Cerebellar cortex (tissue), 1 donor: ENCODE results near the gene SLC13A3.
A peak's percentile ranks its signal among the peaks of the same experiment; 100 is the strongest.

Source experiments
- DNase-seq: peaks from one replicate; pipeline ENCODE4 v3.0.0-alpha.2; 2015; ENCODE audit warnings: low spot score

Gene SLC13A3

GRCh38 chr20:46578745-46579144, 72.5 kb downstream of the SLC13A3 start:
- DNase-seq, result no peak

DNA sequence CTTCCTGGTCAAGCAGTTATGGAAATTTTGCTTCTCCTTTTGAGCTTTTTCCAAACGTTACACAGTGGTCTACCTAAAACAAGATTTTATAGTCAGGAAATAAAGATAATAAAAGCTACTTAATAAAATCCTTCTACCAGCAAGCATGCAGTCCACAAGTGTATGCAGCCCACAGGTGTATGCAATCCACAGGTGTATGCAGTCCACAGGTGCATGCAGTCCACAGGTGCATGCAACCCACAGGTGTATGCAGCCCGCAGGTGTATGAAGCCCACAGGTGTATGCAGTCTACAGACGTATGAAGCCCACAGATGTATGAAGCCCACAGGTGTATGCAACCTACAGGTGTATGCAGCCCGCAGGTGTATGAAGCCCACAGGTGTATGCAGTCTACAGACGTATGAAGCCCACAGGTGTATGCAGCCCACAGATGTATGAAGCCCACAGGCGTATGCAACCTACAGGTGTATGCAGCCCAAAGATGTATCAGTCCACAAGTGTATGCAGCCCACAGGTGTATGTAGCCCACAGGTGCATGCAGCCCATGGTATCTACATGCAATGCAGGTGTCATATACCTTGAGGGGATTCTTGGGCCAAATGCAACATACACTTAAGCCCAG, 74.4 kb downstream of the SLC13A3 start:
- no peak for DNase-seq

GRCh38 chr20:46575937-46576461, 75.3 kb downstream of the SLC13A3 start:
- DNase-seq, result no peak

DNA sequence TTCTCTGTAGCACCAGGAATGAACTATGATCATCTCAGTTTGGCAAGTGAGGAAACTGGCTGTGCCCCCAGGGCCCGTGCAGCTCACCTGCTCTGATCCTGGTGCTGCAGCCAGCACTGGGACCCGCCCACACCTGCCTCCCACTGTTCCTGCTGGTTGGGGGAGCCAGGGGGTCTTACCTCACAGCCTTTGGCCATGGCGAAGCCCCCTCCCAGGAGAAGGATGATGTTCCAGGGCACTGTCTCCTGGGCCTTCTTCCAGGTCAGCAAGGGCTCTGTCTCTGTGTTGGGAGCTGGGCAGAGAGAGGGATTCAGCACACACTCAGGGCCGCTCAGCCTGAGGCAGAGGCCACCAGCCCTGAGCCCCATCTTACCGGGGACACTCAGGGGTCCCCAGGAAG, 75.9 kb downstream of the SLC13A3 start:
- DNase-seq, result no peak

GRCh38 chr20:46573788-46574584, 77.3 kb downstream of the SLC13A3 start:
- DNase-seq, result no peak

GRCh38 chr20:46573234-46573633, 78.0 kb downstream of the SLC13A3 start:
- DNase-seq, result no peak

- DNase-seq, result no peak
Observed at GRCh38 chr20:46572790-46573189, 78.5 kb downstream of the SLC13A3 start.

GRCh38 chr20:46572153-46572552, 79.1 kb downstream of the SLC13A3 start:
- peak; percentile 50 for DNase-seq

GRCh38 chr20:46571418-46571817, 79.8 kb downstream of the SLC13A3 start:
- DNase-seq, result no peak

DNA sequence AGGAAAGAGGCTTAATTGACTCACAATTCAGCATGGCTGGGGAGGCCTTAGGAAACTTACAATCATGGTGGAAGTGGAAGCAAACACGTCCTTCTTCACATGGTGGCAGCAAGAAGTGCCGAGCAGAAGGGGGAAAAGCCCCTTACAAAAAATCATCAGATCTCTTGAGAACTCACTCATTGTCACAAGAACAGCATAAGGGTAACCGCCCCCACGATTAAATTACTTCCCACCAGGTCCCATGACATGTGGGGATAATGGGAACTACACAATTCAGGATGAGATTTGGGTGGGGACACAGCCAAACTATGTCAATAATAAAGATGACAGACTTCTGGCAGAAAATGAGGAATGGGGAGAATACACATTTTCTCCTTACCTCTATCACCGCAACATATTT, 80.3 kb downstream of the SLC13A3 start:
- no peak for DNase-seq

- no peak for DNase-seq
Observed at GRCh38 chr20:46569961-46570360, 81.3 kb downstream of the SLC13A3 start.

DNA sequence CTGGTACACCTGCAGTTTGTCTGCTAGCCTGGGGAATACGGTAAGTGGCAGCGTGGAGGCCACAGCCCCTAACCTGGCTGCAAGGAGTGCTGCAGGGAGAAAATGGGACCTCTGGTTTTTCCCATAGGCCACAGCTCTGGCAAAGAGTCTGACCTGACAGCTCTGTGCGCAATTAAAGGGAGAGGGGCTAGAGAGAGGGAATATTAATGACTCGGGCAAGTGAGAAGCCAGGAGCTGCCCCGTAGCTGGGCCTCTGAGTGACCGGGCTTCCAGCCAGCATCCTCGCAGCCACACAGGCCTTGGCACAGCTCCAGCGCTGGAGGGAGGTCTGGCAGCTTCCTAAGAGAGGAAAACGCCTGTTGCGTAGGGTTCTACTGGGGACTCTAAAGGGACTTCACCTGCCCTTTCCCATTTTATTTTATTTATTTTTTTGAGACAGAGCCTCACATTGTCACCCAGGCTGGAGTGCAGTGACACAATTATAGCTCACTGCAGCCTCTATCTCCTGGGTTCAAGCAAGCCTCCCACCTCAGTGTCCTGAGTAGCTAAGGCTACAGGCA, 82.6 kb downstream of the SLC13A3 start:
- DNase-seq, result peak; percentile 92

DNA sequence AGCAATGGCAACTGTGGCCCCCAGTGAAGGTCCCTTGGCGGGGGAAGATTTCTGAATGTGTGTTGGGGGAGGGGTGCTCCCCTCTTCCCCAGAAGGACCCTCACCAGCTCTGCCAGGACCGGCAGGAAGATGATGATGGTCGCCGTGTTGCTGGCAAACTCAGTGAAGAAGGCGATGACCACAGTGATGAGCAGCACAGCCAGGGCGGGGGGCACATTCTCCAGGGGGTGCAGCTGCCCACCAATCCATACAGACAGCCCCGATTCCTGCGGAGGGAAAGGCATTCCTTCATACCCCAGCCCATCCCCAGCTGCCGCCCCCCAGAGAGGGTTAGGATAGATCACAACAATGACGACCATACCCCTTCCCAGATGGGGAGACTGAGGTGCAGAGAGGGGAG, 85.1 kb downstream of the SLC13A3 start:
- DNase-seq, result no peak

GRCh38 chr20:46564241-46564957, 86.9 kb downstream of the SLC13A3 start:
- DNase-seq, result no peak

GRCh38 chr20:46563860-46564221, 87.4 kb downstream of the SLC13A3 start:
- DNase-seq, result no peak

DNA sequence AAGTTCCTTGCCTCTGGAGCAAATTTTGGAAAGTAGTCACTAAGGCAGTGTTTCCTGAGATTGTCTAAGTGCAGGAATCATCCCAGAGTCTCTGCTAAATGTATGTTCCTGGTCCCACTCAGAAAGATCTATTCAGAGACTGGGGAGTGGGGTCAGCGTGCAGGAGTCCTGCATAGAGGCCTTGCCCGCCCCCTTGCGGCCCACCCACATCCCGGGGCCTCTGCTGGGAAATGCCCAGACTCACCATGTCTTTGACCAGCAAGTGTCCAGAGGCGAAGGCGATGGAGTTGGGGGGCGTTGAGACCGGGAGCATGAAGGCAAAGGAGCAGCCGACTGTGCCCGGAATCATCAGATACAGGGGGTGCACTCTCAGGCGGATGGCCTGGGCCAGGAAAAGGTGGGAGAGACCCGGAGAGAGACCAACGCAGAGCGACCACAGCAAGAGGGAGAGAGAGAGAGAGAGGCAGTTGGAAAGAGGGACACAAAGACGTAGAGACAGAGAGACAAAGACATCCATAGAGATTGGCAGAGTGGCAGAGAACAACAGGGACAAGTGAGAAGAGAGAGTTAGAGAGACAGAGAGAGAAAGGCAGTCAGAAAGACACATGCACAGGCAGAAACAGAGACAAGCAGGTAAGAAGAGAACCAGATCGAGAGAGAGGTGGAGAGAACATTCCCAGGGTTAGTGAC, 87.9 kb downstream of the SLC13A3 start:
- no peak for DNase-seq

GRCh38 chr20:46562373-46563169, 88.7 kb downstream of the SLC13A3 start:
- peak; percentile 87 for DNase-seq

DNA sequence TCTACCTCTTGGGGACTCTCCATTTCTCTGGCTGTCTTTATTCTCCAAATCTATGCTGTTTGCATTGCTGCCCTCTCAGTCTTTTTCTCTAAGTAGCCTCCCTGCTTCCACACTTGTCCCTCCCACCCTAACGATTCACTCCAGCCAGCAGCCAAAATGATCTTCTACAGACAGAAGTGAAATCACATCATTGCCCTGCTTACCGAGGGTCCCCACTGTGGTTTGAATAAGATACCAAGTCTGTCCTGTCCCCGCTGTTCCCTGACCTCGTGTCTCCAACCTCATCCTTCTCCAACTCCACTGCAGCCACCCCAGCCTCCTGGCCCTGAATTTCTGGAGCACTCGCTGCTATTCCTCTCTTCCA, 89.3 kb downstream of the SLC13A3 start:
- DNase-seq, result no peak

GRCh38 chr20:46559685-46560440, 91.4 kb downstream of the SLC13A3 start:
- peak; percentile 51 for DNase-seq

GRCh38 chr20:46559001-46559400, 92.3 kb downstream of the SLC13A3 start:
- DNase-seq, result no peak
